ENCODE results near the gene THYN1. TPM values are rescaled to one million over a fixed set of nuclear protein-coding genes. Genes with fewer than 3 reads are reported as not detected.

Gene THYN1
- total and polyA plus RNA-seq, 4 donors = 22.1 to 34.3 (median 26.0) TPM

- Histone ChIP-seq H3K9ac (ENCODE audit: low read depth in 1 of 2, low read length in 2 of 2) (peak overlapping the region in 1 of 2 donors; percentile 49), H3K9me3 (ENCODE audit: control insufficient read depth in 4 of 4, low read length in 3 of 4) (no peaks in the 10 kb centered on the region), H3K4me3 (ENCODE audit: low read depth in 1 of 3, low read length in 3 of 3) (peak overlapping the region in 2 of 3 donors; percentile 55 to 91), H3K4me1 (ENCODE audit: control insufficient read depth in 4 of 4, insufficient read depth in 4 of 4, low read length in 3 of 4) (peaks cover 11 to 34% (median 30%) of the 10 kb centered on the region in 4 donors), H3K27ac (ENCODE audit: low read depth in 1 of 2, low read length in 2 of 2) (no peak overlapping the region), H3K36me3 (ENCODE audit: control insufficient read depth in 4 of 4, insufficient read depth in 3 of 4, low read depth in 1 of 4, low read length in 3 of 4) (peaks cover 2 to 16% (median 9%) of the 10 kb centered on the region in 4 donors), H3K27me3 (ENCODE audit: control insufficient read depth in 4 of 4, insufficient read depth in 4 of 4, low read length in 3 of 4) (no peaks in the 10 kb centered on the region)
- WGBS = 63% methylated on average over 3 of the region's 3 CpGs
- TF ChIP-seq NR2F2 (IDR thresholded peaks at IDR 0.05) = no peak
- TF ChIP-seq, protein P1, sequence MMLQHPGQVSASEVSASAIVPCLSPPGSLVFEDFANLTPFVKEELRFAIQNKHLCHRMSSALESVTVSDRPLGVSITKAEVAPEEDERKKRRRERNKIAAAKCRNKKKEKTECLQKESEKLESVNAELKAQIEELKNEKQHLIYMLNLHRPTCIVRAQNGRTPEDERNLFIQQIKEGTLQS (IDR thresholded peaks at IDR 0.05) = no peak
- TF ChIP-seq RAD21 (IDR thresholded peaks at IDR 0.05) = no peak
- no peak for TF ChIP-seq FOXA2 (IDR thresholded peaks at IDR 0.05)
- TF ChIP-seq REST (IDR thresholded peaks at IDR 0.05) = no peak
- TF ChIP-seq, protein P2, sequence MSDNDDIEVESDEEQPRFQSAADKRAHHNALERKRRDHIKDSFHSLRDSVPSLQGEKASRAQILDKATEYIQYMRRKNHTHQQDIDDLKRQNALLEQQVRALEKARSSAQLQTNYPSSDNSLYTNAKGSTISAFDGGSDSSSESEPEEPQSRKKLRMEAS (IDR thresholded peaks at IDR 0.05) = no peak
- no peak for TF ChIP-seq GABPA (IDR thresholded peaks at IDR 0.05 in 1 of 2, conservative IDR thresholded peaks at IDR 0.05 in 1 of 2)
- TF ChIP-seq HNF4G (IDR thresholded peaks at IDR 0.05) = no peak
- TF ChIP-seq TAF1 (conservative IDR thresholded peaks at IDR 0.05) = no peak
- no peak for TF ChIP-seq RXRA (IDR thresholded peaks at IDR 0.05)
- TF ChIP-seq SP1 (IDR thresholded peaks at IDR 0.05) = no peak
- no peak for TF ChIP-seq FOXA1 (IDR thresholded peaks at IDR 0.05)
- no peak for TF ChIP-seq YY1 (IDR thresholded peaks at IDR 0.05)
- TF ChIP-seq, protein P3, sequence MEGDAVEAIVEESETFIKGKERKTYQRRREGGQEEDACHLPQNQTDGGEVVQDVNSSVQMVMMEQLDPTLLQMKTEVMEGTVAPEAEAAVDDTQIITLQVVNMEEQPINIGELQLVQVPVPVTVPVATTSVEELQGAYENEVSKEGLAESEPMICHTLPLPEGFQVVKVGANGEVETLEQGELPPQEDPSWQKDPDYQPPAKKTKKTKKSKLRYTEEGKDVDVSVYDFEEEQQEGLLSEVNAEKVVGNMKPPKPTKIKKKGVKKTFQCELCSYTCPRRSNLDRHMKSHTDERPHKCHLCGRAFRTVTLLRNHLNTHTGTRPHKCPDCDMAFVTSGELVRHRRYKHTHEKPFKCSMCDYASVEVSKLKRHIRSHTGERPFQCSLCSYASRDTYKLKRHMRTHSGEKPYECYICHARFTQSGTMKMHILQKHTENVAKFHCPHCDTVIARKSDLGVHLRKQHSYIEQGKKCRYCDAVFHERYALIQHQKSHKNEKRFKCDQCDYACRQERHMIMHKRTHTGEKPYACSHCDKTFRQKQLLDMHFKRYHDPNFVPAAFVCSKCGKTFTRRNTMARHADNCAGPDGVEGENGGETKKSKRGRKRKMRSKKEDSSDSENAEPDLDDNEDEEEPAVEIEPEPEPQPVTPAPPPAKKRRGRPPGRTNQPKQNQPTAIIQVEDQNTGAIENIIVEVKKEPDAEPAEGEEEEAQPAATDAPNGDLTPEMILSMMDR (IDR thresholded peaks at IDR 0.05; ENCODE audit: low read depth, low read length, missing input control) = no peak
- no peak for TF ChIP-seq JUND (IDR thresholded peaks at IDR 0.05)
- no peak for TF ChIP-seq ZBTB33 (IDR thresholded peaks at IDR 0.05)
- TF ChIP-seq HNF4A (conservative IDR thresholded peaks at IDR 0.05) = no peak
- no peak for TF ChIP-seq EGR1 (IDR thresholded peaks at IDR 0.05; ENCODE audit: low read depth in 2 of 2)
- DNase-seq (ENCODE audit: low spot score) = no peak
Measured at GRCh38 chr11:134254433-134255183, 1.5 kb upstream of the THYN1 start.

Measured in liver (tissue), 9 donors.